HG02623 (cell line): ENCODE data around the gene EDC3.

Experiments
- ATAC-seq: cut with Tn5 transposase; IDR thresholded peaks from one replicate; pipeline ENCODE4 v1.9.1; 2021; ENCODE audit warnings: moderate library complexity; ENCODE audit not compliant: unreplicated experiment

The EDC3 gene

DNA sequence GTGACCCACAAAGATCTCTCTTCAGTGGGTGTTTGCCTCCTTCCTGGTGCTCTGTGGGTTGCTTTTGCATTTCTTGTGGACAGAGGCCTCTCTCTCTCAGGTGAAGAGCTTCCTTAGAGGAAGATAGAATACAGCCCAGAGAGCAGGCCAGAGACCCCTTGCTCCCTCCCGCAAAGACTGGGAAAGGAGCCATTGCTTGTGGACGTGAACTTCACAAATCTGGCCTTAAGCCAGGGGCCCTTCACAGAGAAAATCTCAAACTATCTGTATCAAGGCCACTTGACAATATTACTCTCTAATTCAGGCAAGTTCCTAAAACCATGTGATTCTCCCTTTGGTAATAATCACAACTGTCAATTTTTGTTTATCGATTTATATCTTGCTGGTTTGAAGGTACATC, 110.6 kb downstream of the EDC3 start:
- ATAC-seq, result no peak

DNA sequence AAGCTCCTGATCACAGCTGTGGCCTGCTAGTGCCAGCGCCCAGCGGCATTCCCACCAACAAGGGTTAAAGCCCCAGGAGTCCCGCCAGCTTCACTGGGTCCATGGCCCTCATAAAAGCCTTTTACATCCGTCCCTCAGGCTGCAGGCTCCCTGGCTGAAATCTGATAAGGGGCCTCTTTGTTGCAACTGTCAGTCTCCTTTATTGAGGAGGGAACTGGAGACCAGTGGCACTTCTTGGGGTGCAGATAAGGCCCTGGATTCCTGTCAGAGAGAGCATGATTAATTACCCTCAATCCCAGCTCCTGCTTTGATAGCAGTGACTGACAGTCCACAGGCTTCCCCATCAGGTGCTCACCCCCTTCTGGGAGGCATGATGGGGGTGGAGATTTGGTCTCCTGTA, 111.0 kb downstream of the EDC3 start:
- no peak for ATAC-seq

DNA sequence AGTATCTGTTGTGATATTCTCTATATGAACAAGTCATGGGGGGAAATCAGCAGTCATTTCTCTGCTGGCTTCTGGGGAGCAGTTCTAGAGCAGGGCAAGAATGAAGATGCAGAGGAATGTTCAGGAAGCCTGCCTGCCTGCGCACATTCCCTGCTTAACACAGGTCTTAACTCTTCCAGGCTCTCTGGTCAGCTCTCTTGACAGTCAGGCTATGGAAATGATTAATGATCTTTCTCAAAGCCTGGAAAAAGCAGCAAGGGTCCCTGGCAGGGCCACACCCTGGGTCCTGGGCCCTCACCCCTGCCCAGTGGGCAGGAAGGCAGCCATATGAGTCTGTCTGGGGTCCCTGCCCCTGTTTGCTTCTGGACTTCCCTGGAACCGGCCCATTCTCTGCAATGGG, 111.6 kb downstream of the EDC3 start:
- no peak for ATAC-seq
